MM.1S (cell line): Measurements from ENCODE around the gene CAMLG.
A peak's percentile ranks its signal among the peaks of the same experiment; 100 is the strongest.
"Not testable (repeated sequence)": the region's sequence is repeated elsewhere in the genome, so short reads cannot be mapped to it uniquely, and the experiment has no call there.

Experiments used
- DNase-seq: peaks from one replicate; pipeline ENCODE4 v3.0.0-alpha.2; 2015
- H2AFZ ChIP-seq: fragments of 300-600 bp; sonication (generic); 2 replicates; pipeline ENCODE4 v1.6.0; 2016; ENCODE audit warnings: antibody characterized with exemption, low read length
- H3F3A ChIP-seq: fragments of 300-600 bp; sonication (generic); 2 replicates; pipeline ENCODE4 v1.6.1; 2016; ENCODE audit warnings: mild to moderate bottlenecking, antibody characterized with exemption, low read length, moderate library complexity, mixed read lengths; ENCODE audit not compliant: insufficient read depth
- H3K27ac ChIP-seq: fragments of 300-600 bp; sonication (generic); 2 replicates; pipeline ENCODE4 v1.5.1; 2016; ENCODE audit warnings: mild to moderate bottlenecking, low read length
- H3K27me3 ChIP-seq: fragments of 300-600 bp; sonication (generic); replicated peaks from 2 replicates; pipeline ENCODE4 v1.6.0; 2016; ENCODE audit warnings: low read length; ENCODE audit not compliant: insufficient read depth
- H3K36me3 ChIP-seq: fragments of 300-600 bp; sonication (generic); replicated peaks from 2 replicates; pipeline ENCODE4 v1.6.1; 2016; ENCODE audit warnings: mild to moderate bottlenecking, low read length, mixed read lengths; ENCODE audit not compliant: insufficient read depth
- H3K4me1 ChIP-seq: fragments of 300-600 bp; sonication (generic); 2 replicates; pipeline ENCODE4 v1.6.1; 2016; ENCODE audit warnings: low read length, mixed read lengths
- H3K4me2 ChIP-seq: fragments of 300-600 bp; sonication (generic); 2 replicates; pipeline ENCODE4 v1.6.0; 2016; ENCODE audit warnings: low read depth, low read length
- H3K4me3 ChIP-seq: fragments of 300-600 bp; sonication (generic); 2 replicates; pipeline ENCODE4 v1.5.1; 2016; ENCODE audit warnings: low read length, mixed read lengths
- H3K79me2 ChIP-seq: fragments of 300-600 bp; sonication (generic); 2 replicates; pipeline ENCODE4 v1.6.1; 2016; ENCODE audit warnings: mixed run types, low read length, mixed read lengths
- H3K9ac ChIP-seq: fragments of 300-600 bp; sonication (generic); 2 replicates; pipeline ENCODE4 v1.6.1; 2016; ENCODE audit warnings: low read length, mixed read lengths
- H3K9me2 ChIP-seq: fragments of 300-600 bp; sonication (generic); replicated peaks from 2 replicates; pipeline ENCODE4 v1.6.1; 2016; ENCODE audit warnings: mild to moderate bottlenecking, low read length, mixed read lengths; ENCODE audit not compliant: insufficient read depth
- H3K9me3 ChIP-seq: fragments of 300-600 bp; sonication (generic); replicated peaks from 2 replicates; pipeline ENCODE4 v1.6.1; 2016; ENCODE audit warnings: mild to moderate bottlenecking, low read length, mixed read lengths; ENCODE audit not compliant: insufficient read depth
- H4K20me1 ChIP-seq: fragments of 300-600 bp; sonication (generic); 2 replicates; pipeline ENCODE4 v1.6.1; 2016; ENCODE audit warnings: mild to moderate bottlenecking, low read length, moderate library complexity, mixed read lengths; ENCODE audit not compliant: insufficient read depth
- CTCF ChIP-seq: fragments of 300-600 bp; sonication (generic); IDR thresholded peaks from 2 replicates; pipeline ENCODE4 v1.5.1; 2016; ENCODE audit warnings: antibody characterized with exemption, low read length, mixed read lengths
- EZH2 ChIP-seq: fragments of 300-600 bp; sonication (generic); optimal IDR thresholded peaks from 2 replicates; pipeline ENCODE3; 2017; ENCODE audit warnings: low read depth, mild to moderate bottlenecking, antibody characterized with exemption, low read length, mixed read lengths
- EZH2phosphoT487 ChIP-seq: fragments of 300-600 bp; sonication (generic); IDR thresholded peaks from 2 replicates; pipeline ENCODE4 v1.6.1; 2018; ENCODE audit warnings: antibody characterized with exemption, low read length

Gene CAMLG

GRCh38 chr5:134749415-134749814 is 11.1 kb downstream of the CAMLG start:
- no peak for DNase-seq
- TF ChIP-seq EZH2 (no peak), CTCF (no peak), EZH2phosphoT487 (no peak)
- no peaks in the 10 kb centered on the region for H3F3A ChIP-seq
- no peak overlapping the region for H3K9ac ChIP-seq
- H3K9me2 ChIP-seq = no peaks in the 10 kb centered on the region
- no peaks in the 10 kb centered on the region for H3K36me3 ChIP-seq
- no peaks in the 10 kb centered on the region for H3K27me3 ChIP-seq
- H4K20me1 ChIP-seq = no peaks in the 10 kb centered on the region
- H3K4me2 ChIP-seq = no peak overlapping the region
- H2AFZ ChIP-seq = no peak overlapping the region
- no peak overlapping the region for H3K27ac ChIP-seq
- no peak overlapping the region for H3K4me3 ChIP-seq
- H3K9me3 ChIP-seq = no peaks in the 10 kb centered on the region
- H3K79me2 ChIP-seq = no peaks in the 10 kb centered on the region
- no peaks in the 10 kb centered on the region for H3K4me1 ChIP-seq

GRCh38 chr5:134758176-134758503 is 19.8 kb downstream of the CAMLG start:
- Histone ChIP-seq H3K36me3 (no peaks in the 10 kb centered on the region), H3K4me3 (peak overlapping the region; percentile 90), H3K79me2 (peaks cover 45% of the 10 kb centered on the region), H3K27ac (no peak overlapping the region), H2AFZ (peak overlapping the region; percentile 88), H3K4me1 (peaks cover 11% of the 10 kb centered on the region), H3F3A (no peaks in the 10 kb centered on the region), H3K27me3 (no peaks in the 10 kb centered on the region), H3K9me2 (no peaks in the 10 kb centered on the region), H3K9ac (peak overlapping the region; percentile 34; the same call in 1 of the 2 replicates), H3K4me2 (peak overlapping the region; percentile 84), H3K9me3 (no peaks in the 10 kb centered on the region), H4K20me1 (peaks cover under 1% of the 10 kb centered on the region; the same call in 1 of the 2 replicates)
- DNase-seq = no peak
- TF ChIP-seq CTCF (no peak), EZH2phosphoT487 (no peak), EZH2 (no peak)

- H3K9ac ChIP-seq = peak within 1 kb of the TSS; percentile 85
- no peaks in the 10 kb centered on the region for H3K36me3 ChIP-seq
- peak within 1 kb of the TSS; percentile 88 for H2AFZ ChIP-seq
- H3F3A ChIP-seq = no peaks in the 10 kb centered on the region
- peak within 1 kb of the TSS; percentile 84 for H3K4me2 ChIP-seq
- H3K9me3 ChIP-seq = no peaks in the 10 kb centered on the region
- no peaks in the 10 kb centered on the region for H3K27me3 ChIP-seq
- TF ChIP-seq CTCF (peak; percentile 83), EZH2 (no peak), EZH2phosphoT487 (no peak)
- H4K20me1 ChIP-seq = peaks cover 4% of the 10 kb centered on the region; the same call in 1 of the 2 replicates
- peak within 1 kb of the TSS; percentile 41; the same call in 1 of the 2 replicates for H3K27ac ChIP-seq
- peaks cover 11% of the 10 kb centered on the region for H3K4me1 ChIP-seq
- peak; percentile 95 for DNase-seq
- H3K4me3 ChIP-seq = peak within 1 kb of the TSS; percentile 90
- peaks cover 50% of the 10 kb centered on the region for H3K79me2 ChIP-seq
- no peaks in the 10 kb centered on the region for H3K9me2 ChIP-seq
These were observed 20.4 kb downstream of the CAMLG start, which contains the start of gene DDX46 for GRCh38 chr5:134758504-134759341. TSS of gene DDX46 (plus strand) at chr5:134758779. CDS start at chr5:134758939, 160 bp downstream.

GRCh38 chr5:134767528-134768291 is 29.4 kb downstream of the CAMLG start:
- Histone ChIP-seq H3K79me2 (peaks cover 34% of the 10 kb centered on the region), H3K36me3 (peaks cover 11% of the 10 kb centered on the region; the same call in 1 of the 2 replicates)
- H3F3A ChIP-seq, H2AFZ ChIP-seq, H3K9me3 ChIP-seq, H3K27ac ChIP-seq, H3K4me2 ChIP-seq, H3K9ac ChIP-seq, H4K20me1 ChIP-seq, H3K4me3 ChIP-seq, H3K4me1 ChIP-seq, H3K9me2 ChIP-seq, H3K27me3 ChIP-seq, DNase-seq: not testable (repeated sequence)
